NB4 (cell line): Measurements from ENCODE around the gene AZI2.

ENCODE experiments used
- MYC ChIP-seq: IDR thresholded peaks from 2 replicates; pipeline ENCODE4 v1.6.1; 2011; ENCODE audit warnings: low read depth, low read length
- POLR2A ChIP-seq: IDR thresholded peaks from 2 replicates; pipeline ENCODE4 v1.6.1; 2011; ENCODE audit warnings: mild to moderate bottlenecking; ENCODE audit not compliant: insufficient read length; ENCODE audit errors: extremely low read depth
- TF ChIP-seq, protein P1 (sequence below): IDR thresholded peaks from one replicate; pipeline ENCODE4 v1.5.1; 2012; ENCODE audit warnings: low read depth, low read length
- TF ChIP-seq, protein P2 (sequence below): IDR thresholded peaks from 2 replicates; pipeline ENCODE4 v1.6.1; 2011; ENCODE audit warnings: low read depth, low read length

DNA sequence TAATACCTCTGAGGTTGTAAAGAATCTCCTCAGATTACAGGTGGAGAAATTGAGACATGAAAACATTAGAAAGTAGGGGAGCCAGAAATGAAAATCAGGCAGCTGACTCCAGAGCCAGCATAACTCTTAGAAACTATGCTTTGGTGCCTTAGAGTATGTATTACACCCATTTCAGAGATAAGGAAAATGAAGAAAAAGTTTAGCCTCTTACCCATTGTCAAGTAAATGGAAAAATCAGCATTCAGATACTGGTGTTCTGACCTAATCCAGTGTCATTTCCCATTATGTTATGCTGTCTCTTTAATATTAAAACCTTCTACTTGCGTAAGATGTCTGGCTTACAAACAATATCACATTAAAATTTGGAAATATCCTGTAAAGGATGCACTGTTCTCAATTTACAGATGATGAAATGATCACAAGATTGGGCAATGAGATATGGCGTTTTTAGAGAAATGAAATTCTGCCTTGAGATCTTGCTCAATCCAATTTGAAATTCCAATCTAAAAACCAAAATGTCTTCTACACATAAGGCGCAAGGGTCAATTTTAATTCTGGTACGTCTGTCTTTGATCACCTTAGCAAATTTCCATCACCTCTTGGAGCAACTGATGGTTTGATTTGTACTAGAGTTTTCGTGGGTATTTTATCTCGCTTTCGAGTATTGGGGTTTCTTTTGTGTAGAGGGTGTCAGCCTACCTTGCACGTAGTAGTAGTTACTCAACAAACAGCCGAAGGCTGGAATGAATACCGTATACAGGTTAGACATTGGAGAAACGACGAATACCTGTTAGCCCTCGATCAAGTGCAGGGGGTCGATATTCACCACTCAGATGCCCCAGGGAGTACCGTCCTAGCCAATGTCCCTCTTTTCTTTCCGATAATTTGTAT is 1.0 kb downstream of the AZI2 start:
- TF ChIP-seq, protein P1, sequence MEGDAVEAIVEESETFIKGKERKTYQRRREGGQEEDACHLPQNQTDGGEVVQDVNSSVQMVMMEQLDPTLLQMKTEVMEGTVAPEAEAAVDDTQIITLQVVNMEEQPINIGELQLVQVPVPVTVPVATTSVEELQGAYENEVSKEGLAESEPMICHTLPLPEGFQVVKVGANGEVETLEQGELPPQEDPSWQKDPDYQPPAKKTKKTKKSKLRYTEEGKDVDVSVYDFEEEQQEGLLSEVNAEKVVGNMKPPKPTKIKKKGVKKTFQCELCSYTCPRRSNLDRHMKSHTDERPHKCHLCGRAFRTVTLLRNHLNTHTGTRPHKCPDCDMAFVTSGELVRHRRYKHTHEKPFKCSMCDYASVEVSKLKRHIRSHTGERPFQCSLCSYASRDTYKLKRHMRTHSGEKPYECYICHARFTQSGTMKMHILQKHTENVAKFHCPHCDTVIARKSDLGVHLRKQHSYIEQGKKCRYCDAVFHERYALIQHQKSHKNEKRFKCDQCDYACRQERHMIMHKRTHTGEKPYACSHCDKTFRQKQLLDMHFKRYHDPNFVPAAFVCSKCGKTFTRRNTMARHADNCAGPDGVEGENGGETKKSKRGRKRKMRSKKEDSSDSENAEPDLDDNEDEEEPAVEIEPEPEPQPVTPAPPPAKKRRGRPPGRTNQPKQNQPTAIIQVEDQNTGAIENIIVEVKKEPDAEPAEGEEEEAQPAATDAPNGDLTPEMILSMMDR: no peak
- TF ChIP-seq POLR2A (no peak), MYC (no peak)
- TF ChIP-seq, protein P2, sequence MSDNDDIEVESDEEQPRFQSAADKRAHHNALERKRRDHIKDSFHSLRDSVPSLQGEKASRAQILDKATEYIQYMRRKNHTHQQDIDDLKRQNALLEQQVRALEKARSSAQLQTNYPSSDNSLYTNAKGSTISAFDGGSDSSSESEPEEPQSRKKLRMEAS: no peak
